ENCODE results near the gene TECPR1. TPM values are rescaled to one million over a fixed set of nuclear protein-coding genes. Genes with fewer than 3 reads are reported as not detected.

Gene TECPR1
- total and polyA plus RNA-seq, 2 donors (not counting 1 experiment from before 2014, with no cell fraction given) = 3.7 to 39.0 TPM

GRCh38 chr7:98267303-98267702, 15.3 kb upstream of the TECPR1 start:
- Histone ChIP-seq H4K20me1 (ENCODE audit: control insufficient read depth, extremely low read depth, insufficient read depth, low read length) (no peaks in the 10 kb centered on the region), H3K4me1 (ENCODE audit: control insufficient read depth, extremely low read depth, insufficient read depth, low read length) (no peaks in the 10 kb centered on the region), H3K27ac (ENCODE audit: insufficient read depth, low read length) (no peak overlapping the region), H3K4me2 (ENCODE audit: extremely low read depth, insufficient read depth, low read length) (no peak overlapping the region), H3K4me3 (replicated peaks in 1 of 4; ENCODE audit: control extremely low read depth in 1 of 4, insufficient read depth in 1 of 4, low read depth in 3 of 4, low read length in 4 of 4) (no peak overlapping the region), H3K36me3 (ENCODE audit: control insufficient read depth, insufficient read depth, low read length) (no peaks in the 10 kb centered on the region), H3K79me2 (ENCODE audit: control insufficient read depth, insufficient read depth, low read length) (no peaks in the 10 kb centered on the region), H3K27me3 (ENCODE audit: control insufficient read depth, insufficient read depth, low read length) (no peaks in the 10 kb centered on the region), H3K9ac (ENCODE audit: insufficient read depth, low read length) (no peak overlapping the region), H3K9me3 (ENCODE audit: control insufficient read depth, insufficient read depth, low read depth, low read length) (no peaks in the 10 kb centered on the region), H2AFZ (ENCODE audit: low read length) (no peak overlapping the region)
- DNase-seq (ENCODE audit: low read depth in 2 of 2) = no peak
- no peak for TF ChIP-seq CTCF (conservative IDR thresholded peaks at IDR 0.05 in 1 of 2, IDR thresholded peaks at IDR 0.05 in 1 of 2; ENCODE audit: low read depth in 1 of 2, low read length in 2 of 2)
- no peak for TF ChIP-seq EZH2 (IDR thresholded peaks at IDR 0.05; ENCODE audit: low read length, missing control alignments)

DNA sequence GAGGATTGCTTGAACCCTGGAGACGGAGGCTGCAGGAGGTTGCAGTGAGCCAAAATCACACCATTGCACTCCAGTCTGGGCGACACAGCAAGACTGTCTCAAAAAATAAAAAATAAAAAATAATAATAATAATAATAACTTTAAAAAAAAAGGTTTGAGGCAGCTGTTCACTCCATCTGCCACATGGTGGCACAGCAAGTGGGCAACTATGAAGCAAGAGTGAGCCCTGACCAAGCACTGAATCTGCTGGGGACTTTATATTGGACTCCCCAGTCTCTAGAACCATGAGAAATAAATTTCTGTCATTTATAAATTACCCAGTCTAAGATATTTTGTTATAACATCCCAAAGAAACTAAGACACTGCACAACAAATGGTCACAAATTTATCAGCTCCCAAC, 14.8 kb upstream of the TECPR1 start:
- H3K36me3 ChIP-seq (ENCODE audit: control insufficient read depth, insufficient read depth, low read length) = no peaks in the 10 kb centered on the region
- H3K4me3 ChIP-seq (replicated peaks in 1 of 4; ENCODE audit: control extremely low read depth in 1 of 4, insufficient read depth in 1 of 4, low read depth in 3 of 4, low read length in 4 of 4) = no peak overlapping the region
- H3K4me2 ChIP-seq (ENCODE audit: extremely low read depth, insufficient read depth, low read length) = no peak overlapping the region
- no peaks in the 10 kb centered on the region for H4K20me1 ChIP-seq (ENCODE audit: control insufficient read depth, extremely low read depth, insufficient read depth, low read length)
- no peaks in the 10 kb centered on the region for H3K27me3 ChIP-seq (ENCODE audit: control insufficient read depth, insufficient read depth, low read length)
- TF ChIP-seq EZH2 (IDR thresholded peaks at IDR 0.05; ENCODE audit: low read length, missing control alignments) (no peak), CTCF (conservative IDR thresholded peaks at IDR 0.05 in 1 of 2, IDR thresholded peaks at IDR 0.05 in 1 of 2; ENCODE audit: low read depth in 1 of 2, low read length in 2 of 2) (peak; percentile 51 to 55)
- H3K9me3 ChIP-seq (ENCODE audit: control insufficient read depth, insufficient read depth, low read depth, low read length) = no peaks in the 10 kb centered on the region
- DNase-seq (ENCODE audit: low read depth in 2 of 2) = peak in 1 of 2 donors; percentile 31
- H3K27ac ChIP-seq (ENCODE audit: insufficient read depth, low read length) = no peak overlapping the region
- H2AFZ ChIP-seq (ENCODE audit: low read length) = no peak overlapping the region
- H3K9ac ChIP-seq (ENCODE audit: insufficient read depth, low read length) = no peak overlapping the region
- H3K79me2 ChIP-seq (ENCODE audit: control insufficient read depth, insufficient read depth, low read length) = no peaks in the 10 kb centered on the region
- H3K4me1 ChIP-seq (ENCODE audit: control insufficient read depth, extremely low read depth, insufficient read depth, low read length) = no peaks in the 10 kb centered on the region

DNA sequence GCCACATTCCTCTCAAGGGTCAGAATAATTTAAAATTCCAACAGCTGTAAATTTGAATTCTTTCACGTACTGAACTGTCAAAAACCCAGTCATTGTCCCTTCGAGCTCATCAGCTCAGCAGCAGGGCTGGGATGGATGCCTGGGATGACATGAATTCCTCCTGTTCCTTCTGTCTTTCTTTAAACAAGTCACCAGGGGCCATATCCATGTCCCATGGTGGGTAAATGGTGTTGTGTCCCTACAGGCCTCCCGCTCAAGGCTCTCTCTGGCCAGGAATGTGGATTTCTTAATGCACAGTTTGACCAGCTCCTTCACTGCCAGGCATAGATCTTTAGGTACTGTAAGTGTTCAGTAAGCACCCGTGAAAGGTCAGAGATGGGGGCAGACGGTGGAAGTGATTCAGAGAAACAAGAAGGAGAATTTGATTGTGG, 13.8 kb upstream of the TECPR1 start:
- no peaks in the 10 kb centered on the region for H3K27me3 ChIP-seq (ENCODE audit: control insufficient read depth, insufficient read depth, low read length)
- H4K20me1 ChIP-seq (ENCODE audit: control insufficient read depth, extremely low read depth, insufficient read depth, low read length) = no peaks in the 10 kb centered on the region
- no peak overlapping the region for H3K4me3 ChIP-seq (replicated peaks in 1 of 4; ENCODE audit: control extremely low read depth in 1 of 4, insufficient read depth in 1 of 4, low read depth in 3 of 4, low read length in 4 of 4)
- no peaks in the 10 kb centered on the region for H3K79me2 ChIP-seq (ENCODE audit: control insufficient read depth, insufficient read depth, low read length)
- no peaks in the 10 kb centered on the region for H3K9me3 ChIP-seq (ENCODE audit: control insufficient read depth, insufficient read depth, low read depth, low read length)
- no peak overlapping the region for H3K4me2 ChIP-seq (ENCODE audit: extremely low read depth, insufficient read depth, low read length)
- no peaks in the 10 kb centered on the region for H3K36me3 ChIP-seq (ENCODE audit: control insufficient read depth, insufficient read depth, low read length)
- no peak overlapping the region for H3K9ac ChIP-seq (ENCODE audit: insufficient read depth, low read length)
- TF ChIP-seq CTCF (conservative IDR thresholded peaks at IDR 0.05 in 1 of 2, IDR thresholded peaks at IDR 0.05 in 1 of 2; ENCODE audit: low read depth in 1 of 2, low read length in 2 of 2) = no peak
- no peak for TF ChIP-seq EZH2 (IDR thresholded peaks at IDR 0.05; ENCODE audit: low read length, missing control alignments)
- H3K27ac ChIP-seq (ENCODE audit: insufficient read depth, low read length) = no peak overlapping the region
- peak in 1 of 2 donors; percentile 70 for DNase-seq (ENCODE audit: low read depth in 2 of 2)
- H3K4me1 ChIP-seq (ENCODE audit: control insufficient read depth, extremely low read depth, insufficient read depth, low read length) = no peaks in the 10 kb centered on the region
- no peak overlapping the region for H2AFZ ChIP-seq (ENCODE audit: low read length)
